HG03442 (cell line): ENCODE data around the gene INSYN1.
"Not testable (repeated sequence)": the region's sequence is repeated elsewhere in the genome, so short reads cannot be mapped to it uniquely, and the experiment has no call there.

Experiments
- ATAC-seq: cut with Tn5 transposase; IDR thresholded peaks from one replicate; pipeline ENCODE4 v1.9.1; 2021; ENCODE audit warnings: mild to moderate bottlenecking, moderate library complexity; ENCODE audit not compliant: unreplicated experiment

The INSYN1 gene

DNA sequence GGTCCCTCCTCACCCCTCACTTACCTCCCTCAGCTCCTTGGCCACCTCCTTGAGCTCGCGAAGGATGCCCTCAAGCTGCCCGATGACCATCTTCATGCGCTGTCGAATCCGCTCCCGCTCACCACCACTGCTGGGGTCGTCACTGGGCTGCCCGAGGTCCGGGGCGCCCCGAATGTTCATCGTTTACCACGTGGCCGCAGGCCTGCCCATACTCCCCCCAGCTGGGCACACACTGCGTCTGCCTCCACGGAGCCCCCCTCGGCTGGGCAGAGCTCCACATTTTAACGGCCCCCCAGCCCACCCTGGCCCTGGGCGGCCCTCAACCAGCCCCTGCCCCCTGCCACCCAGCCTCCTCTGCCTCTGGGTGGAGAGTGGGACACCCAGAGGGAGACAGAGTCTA lies 2.2 kb downstream of the INSYN1 start:
- no peak for ATAC-seq

GRCh38 chr15:73750438-73750837 lies 2.7 kb downstream of the INSYN1 start:
- ATAC-seq = no peak

DNA sequence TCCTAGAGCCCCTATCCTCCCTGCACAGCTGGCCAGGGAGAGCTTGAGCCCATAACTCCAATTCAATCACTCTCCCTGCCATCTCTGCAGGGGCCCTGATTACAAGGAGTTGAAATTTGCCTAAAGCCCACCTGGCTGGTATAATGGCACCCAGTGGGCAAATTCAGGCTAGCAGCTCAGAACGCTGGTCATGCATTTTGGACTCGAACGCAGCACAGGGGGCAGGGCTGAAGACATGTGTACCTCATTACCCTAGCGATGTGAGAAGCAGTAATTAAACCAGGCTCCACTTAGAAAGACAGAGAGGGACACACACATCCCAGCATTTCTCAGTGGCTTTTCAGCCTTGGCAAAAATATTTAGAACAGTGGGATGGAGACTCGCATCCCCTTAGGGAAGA lies 3.2 kb downstream of the INSYN1 start:
- ATAC-seq = no peak

- ATAC-seq = no peak
Measured at GRCh38 chr15:73749533-73749932, 3.6 kb downstream of the INSYN1 start.

DNA sequence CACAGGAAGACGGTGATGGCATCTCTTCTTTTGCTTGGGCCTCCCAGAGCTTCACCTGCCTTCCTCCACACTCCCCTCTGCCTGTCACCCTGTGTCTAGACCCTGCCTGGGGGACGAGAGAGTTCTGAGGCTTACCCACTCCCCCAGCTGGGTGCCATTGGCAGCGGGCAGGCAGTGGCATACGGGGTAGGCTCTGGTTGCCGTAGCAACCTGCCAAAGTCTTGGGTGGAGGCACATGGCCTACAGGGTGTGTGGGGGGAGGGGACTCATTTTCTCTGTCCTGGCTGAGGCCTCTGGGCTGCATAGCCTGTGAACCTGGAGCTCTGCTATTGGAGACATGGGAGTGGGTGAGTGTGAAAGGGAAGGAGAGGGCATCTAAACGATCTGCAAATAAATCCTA lies 4.4 kb downstream of the INSYN1 start:
- no peak for ATAC-seq

- no peak for ATAC-seq
Measured at GRCh38 chr15:73747847-73748590, 5.1 kb downstream of the INSYN1 start.

DNA sequence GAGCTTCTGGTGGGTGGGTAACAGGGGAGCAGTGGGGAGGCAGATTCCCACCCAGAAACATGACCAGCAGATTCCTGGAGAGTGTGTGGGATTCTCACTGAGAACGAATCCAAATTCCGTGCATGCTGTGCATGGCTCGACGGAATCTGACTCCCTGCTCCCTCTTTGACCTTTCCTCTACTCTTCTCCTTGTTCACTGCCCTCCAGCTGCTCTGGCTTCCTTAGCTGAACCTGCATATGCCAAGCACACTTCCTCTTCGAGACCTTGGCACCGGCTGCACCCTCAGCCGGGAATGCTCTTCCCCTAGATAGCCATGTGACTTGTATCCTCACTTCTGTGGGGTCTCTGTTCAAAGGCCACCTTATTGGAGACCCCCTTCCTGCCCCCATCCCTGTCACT lies 6.3 kb downstream of the INSYN1 start:
- ATAC-seq = no peak

DNA sequence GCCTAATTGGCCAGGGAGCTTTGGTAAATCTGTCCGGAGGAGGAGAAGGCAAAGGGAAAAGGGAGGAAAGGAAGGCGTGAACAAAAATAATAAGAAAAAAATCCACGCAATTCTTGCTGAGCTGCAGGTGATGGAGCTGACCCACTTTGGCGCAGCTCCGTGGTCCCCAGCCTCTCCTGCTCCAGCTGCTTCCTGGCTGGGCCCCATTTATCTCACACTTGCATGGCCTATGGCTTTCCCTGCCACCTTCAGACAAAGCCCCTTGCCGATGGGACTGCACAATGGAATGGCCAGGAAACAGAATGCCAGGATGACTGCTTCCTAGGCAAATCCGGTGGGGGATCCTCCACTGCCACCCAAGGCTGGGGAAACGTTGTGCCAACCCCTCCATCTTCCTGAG lies 6.9 kb downstream of the INSYN1 start:
- no peak for ATAC-seq

DNA sequence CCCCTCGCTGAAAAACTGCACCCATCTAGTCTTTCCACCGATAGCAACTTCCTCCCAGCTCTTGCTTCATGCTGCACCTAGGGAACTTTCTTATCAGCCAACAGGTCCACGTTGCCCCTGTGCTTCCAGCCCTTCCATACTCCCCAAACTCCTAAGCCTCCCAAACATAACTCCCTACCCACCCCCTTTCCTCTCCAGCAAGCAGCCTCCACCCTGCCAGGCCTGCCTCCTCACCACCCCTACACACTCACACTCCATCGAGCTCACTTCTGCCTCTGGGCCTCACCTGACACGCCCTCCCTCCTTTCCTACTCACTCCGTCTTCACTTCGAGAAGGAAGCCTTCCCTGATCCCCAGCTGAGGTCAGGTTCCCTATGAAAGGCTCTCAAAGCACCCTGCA lies 8.1 kb downstream of the INSYN1 start:
- ATAC-seq = no peak

- ATAC-seq = no peak
Measured at GRCh38 chr15:73744293-73744692, 8.9 kb downstream of the INSYN1 start.

GRCh38 chr15:73741321-73741836 lies 11.8 kb downstream of the INSYN1 start:
- ATAC-seq = no peak

DNA sequence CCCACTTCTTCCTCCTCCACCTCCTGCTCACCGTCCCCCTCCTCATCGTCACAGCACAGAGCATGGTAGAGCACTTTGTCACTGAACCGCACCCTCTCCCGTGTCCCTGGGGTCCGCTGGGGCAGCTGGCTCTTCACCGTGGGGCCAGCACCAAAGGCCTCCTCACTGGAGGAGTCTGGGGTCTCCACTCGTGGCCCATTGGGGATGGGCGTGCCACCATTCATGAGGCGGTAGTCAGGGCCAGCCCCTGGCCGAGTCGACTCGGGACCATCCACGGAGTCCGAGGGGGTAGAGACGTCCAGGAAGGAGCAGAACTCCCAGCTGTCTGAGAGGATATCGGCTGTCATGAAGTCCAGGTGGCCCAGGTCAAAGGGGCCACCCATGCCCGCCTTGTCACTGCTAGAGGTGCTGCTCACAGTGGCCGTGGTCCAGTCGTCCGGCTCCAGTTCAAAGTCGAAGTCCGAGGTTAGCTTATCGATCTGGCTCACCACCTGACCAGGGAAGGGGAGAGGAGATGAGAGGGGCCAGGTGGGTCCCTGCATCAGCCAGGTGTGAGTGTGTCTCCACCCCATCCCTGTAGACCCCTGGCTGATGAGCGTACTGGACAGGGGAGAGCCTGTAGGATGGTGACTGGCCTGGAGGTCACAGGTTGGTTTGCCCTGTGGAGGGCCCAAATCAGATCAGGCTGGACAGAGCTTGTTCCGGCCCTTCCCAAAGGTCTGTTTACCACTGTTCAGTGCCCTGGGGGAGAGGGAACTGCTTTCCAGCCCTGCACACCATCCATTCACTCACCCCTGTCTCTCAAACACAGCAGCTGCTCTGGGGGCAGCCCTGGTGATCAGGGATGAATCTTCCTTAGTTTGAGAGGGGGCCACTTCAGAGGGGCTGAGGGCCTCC lies 12.8 kb downstream of the INSYN1 start:
- no peak for ATAC-seq

DNA sequence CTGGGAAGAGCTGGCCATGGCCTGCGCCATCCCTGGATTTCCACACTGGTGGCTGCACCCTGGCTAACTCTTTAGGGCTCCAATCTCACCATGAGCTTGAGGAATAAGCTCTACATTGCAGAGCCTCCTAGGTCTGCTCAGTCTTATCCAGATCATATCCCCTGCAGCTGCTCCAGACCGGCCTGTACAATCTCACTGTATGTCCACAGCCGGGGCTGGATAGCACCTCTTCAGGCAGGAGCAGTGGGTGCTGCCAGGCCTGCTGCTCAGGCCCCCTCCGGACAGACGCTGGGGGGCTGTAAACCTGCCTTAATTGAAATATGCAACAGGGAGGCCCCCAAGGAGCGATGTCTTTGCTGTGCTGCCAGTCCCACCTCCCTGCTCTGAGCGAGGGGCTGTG lies 15.6 kb downstream of the INSYN1 start:
- ATAC-seq = no peak

DNA sequence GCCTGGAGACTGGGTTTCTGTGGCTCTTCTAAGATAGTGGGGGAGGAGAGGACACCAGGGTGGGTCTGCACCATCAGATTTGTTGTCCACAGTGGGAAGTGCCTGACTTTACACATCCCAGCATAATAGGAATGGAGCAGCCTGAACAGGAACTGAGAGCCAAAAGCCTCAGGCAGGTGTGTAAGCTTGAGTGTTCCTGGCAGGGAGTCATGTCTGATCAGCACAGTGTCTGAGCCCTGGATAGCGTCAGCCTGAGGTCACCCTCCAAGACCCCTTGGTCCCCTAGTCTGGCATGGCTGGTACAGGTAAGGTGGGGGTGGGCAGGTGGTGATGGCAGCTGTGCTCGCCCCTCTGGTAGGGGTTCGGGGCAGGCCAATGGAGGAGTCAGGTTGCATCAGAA lies 20.2 kb downstream of the INSYN1 start:
- no peak for ATAC-seq

DNA sequence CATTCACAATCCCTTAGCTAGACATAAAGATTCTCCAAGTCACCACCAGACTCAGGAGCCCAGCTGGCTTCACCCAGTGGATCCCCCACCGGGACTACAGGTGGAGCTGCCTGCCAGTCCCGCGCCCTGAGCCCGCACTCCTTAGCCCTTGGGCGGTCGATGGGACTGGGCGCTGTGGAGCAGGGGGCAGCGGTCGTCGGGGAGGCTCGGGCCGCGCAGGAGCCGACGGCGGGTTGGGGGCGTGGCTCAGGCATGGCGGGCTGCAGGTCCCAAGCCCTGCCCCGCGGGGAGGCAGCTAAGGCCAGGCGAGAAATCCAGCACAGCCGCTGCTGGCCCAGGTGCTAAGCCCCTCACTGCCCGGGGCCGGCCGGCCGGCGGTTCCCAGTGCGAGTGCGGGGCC lies 21.1 kb downstream of the INSYN1 start:
- ATAC-seq = not testable (repeated sequence)

DNA sequence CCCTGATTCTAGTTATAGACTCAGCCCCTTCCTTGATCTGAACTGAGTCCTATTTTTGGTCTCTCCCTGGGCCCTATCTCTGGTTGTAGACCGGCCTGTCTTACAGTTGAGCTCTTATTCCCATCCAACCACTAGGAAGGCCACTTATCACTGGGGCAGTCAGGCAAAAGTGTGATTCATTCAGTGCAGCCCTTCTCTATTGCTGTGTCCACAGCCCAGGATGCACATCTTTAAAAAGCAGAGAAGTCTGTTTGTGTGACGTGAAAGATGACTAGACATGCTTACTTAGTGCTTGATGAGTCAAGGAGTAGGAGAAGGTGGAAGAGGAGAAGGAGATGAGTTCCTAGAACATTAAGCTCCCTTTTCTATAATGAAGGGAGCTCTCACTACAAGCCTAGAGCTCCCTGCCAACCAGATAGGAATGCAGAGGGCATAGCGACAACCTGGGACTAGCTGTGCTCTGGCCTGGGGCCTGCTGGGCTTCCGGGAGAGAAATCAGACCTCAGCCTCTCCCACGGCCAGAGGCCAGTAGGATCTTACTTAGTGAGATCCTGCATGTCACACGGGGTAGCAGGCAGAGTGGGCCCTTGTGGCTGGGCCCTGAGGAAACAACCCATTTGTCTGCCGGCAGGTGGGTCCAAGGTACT lies 25.7 kb downstream of the INSYN1 start:
- ATAC-seq = no peak

- ATAC-seq = no peak
Measured at GRCh38 chr15:73724212-73724611, 28.9 kb downstream of the INSYN1 start.

- ATAC-seq = no peak
Measured at GRCh38 chr15:73723191-73723590, 30.0 kb downstream of the INSYN1 start.

- no peak for ATAC-seq
Measured at GRCh38 chr15:73722425-73722824, 30.7 kb downstream of the INSYN1 start.

GRCh38 chr15:73718694-73719093 lies 34.5 kb downstream of the INSYN1 start:
- no peak for ATAC-seq

DNA sequence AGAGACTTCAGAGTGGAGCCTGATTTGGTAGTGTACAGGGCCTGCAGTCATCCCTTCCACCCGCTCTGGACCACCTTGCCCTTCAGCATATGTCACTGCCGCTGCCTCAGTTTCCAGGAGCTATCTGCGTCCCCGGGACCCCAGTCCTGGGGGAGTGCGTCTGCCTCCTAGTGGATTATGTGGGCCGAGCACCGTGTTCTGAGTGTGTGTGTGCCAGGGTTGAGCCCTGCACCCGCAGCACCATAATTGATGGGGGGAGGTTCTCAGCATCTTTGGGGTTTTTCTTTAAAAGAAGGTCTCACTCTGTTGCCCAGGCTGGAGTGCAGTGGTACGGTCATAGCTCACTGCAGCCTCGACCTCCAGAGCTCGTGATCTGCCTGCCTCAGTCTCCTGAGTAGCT lies 35.3 kb downstream of the INSYN1 start:
- no peak for ATAC-seq

DNA sequence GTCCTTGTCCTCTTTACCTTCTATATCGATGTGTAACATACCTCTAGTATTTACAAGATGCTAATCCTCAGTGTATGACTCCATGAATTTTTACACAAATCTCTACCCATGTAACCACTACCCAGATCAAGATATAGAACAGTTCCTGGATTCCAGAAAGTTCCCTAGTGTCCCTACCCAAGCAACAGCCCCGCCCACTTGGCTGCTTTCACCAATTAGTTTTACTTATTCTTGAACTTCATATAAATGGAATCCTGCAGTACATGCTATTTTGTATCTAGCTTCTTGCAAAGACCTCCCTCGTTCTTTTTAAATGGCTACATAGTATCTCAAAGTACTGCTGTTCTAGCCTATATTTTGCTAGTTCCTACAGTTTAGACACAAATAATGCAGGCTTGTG lies 35.9 kb downstream of the INSYN1 start:
- ATAC-seq = no peak
